ENCODE measurements around the gene SNRPN.
"Not testable (repeated sequence)": the region's sequence is repeated elsewhere in the genome, so short reads cannot be mapped to it uniquely, and the experiment has no call there.

The SNRPN gene

GRCh38 chr15:24966364-24967103 is 11.7 kb downstream of the SNRPN start:
- H3K36me3 ChIP-seq (replicated peaks in 1 of 2; ENCODE audit: control insufficient read depth in 2 of 2, insufficient read depth in 2 of 2, low read length in 2 of 2): peaks cover 12 to 94% of the 10 kb centered on the region in 2 donors

GRCh38 chr15:24971052-24971451 is 16.3 kb downstream of the SNRPN start:
- H3K9ac ChIP-seq (ENCODE audit: low read depth, low read length, poor library complexity): no peak overlapping the region
- peaks cover 18 to 93% of the 10 kb centered on the region in 2 donors for H3K36me3 ChIP-seq (replicated peaks in 1 of 2; ENCODE audit: control insufficient read depth in 2 of 2, insufficient read depth in 2 of 2, low read length in 2 of 2)
- H2BK12ac ChIP-seq (ENCODE audit: low read length): no peak overlapping the region
- H3K4me2 ChIP-seq (ENCODE audit: insufficient read depth, low read length, poor library complexity, severe bottlenecking): no peak overlapping the region
- no peak for DNase-seq (ENCODE audit: low spot score)
- no peaks in the 10 kb centered on the region for H3K4me1 ChIP-seq (ENCODE audit: control insufficient read depth in 2 of 2, insufficient read depth in 1 of 2, low read depth in 1 of 2, low read length in 2 of 2)
- H2BK5ac ChIP-seq (ENCODE audit: low read length): no peak overlapping the region
- no peak overlapping the region for H2BK15ac ChIP-seq (ENCODE audit: low read length)
- no peak overlapping the region for H3K4ac ChIP-seq (ENCODE audit: low read length)
- H3K27me3 ChIP-seq (ENCODE audit: control insufficient read depth in 3 of 3, insufficient read depth in 3 of 3, low read depth in 1 of 3, low read length in 3 of 3): no peaks in the 10 kb centered on the region
- no peak overlapping the region for H3K4me3 ChIP-seq (ENCODE audit: low read length in 2 of 2)
- no peak overlapping the region for H3K18ac ChIP-seq (ENCODE audit: low read length)
- WGBS, 2 donors (ENCODE audit: extremely low coverage in 2 of 2, insufficient read length in 2 of 2, insufficient replicate concordance in 1 of 2): no CpG with 5 or more reads among the region's 3 CpGs
- no peak overlapping the region for H4K91ac ChIP-seq (ENCODE audit: low read depth, low read length, poor library complexity)
- H2AFZ ChIP-seq (ENCODE audit: low read length): no peak overlapping the region
- no peaks in the 10 kb centered on the region for H3K79me1 ChIP-seq (ENCODE audit: low read depth, low read length)
- H3K14ac ChIP-seq (ENCODE audit: low read length): no peak overlapping the region
- H2BK120ac ChIP-seq (ENCODE audit: low read depth, low read length): no peak overlapping the region
- H3K9me3 ChIP-seq (replicated peaks in 1 of 2; ENCODE audit: control insufficient read depth in 2 of 2, insufficient read depth in 1 of 2, low read depth in 1 of 2, low read length in 2 of 2): peaks cover 0 to 3% of the 10 kb centered on the region in 2 donors
- H2AK5ac ChIP-seq (ENCODE audit: low read depth, low read length): no peak overlapping the region
- H3K27ac ChIP-seq (replicated peaks; ENCODE audit: low read length): no peak overlapping the region
- no peak overlapping the region for H3K23ac ChIP-seq (ENCODE audit: low read depth, low read length, poor library complexity)
- H4K8ac ChIP-seq (ENCODE audit: low read depth, low read length): no peak overlapping the region

More at GRCh38 chr15:24966364-24967103, 11.7 kb downstream of the SNRPN start:
- H4K91ac ChIP-seq (ENCODE audit: low read depth, low read length, poor library complexity): no peak overlapping the region
- H3K79me1 ChIP-seq (ENCODE audit: low read depth, low read length): no peaks in the 10 kb centered on the region
- H3K9ac ChIP-seq (ENCODE audit: low read depth, low read length, poor library complexity): no peak overlapping the region
- WGBS, 2 donors (ENCODE audit: extremely low coverage in 2 of 2, insufficient read length in 2 of 2, insufficient replicate concordance in 1 of 2): no CpG with 5 or more reads among the region's 4 CpGs
- H3K27ac ChIP-seq (replicated peaks; ENCODE audit: low read length): no peak overlapping the region
- H2BK12ac ChIP-seq (ENCODE audit: low read length): no peak overlapping the region
- H2BK5ac ChIP-seq (ENCODE audit: low read length): no peak overlapping the region
- no peak overlapping the region for H2AK5ac ChIP-seq (ENCODE audit: low read depth, low read length)
- no peak overlapping the region for H3K4me3 ChIP-seq (ENCODE audit: low read length in 2 of 2)
- H3K18ac ChIP-seq (ENCODE audit: low read length): no peak overlapping the region
- no peak for DNase-seq (ENCODE audit: low spot score)
- H3K4me2 ChIP-seq (ENCODE audit: insufficient read depth, low read length, poor library complexity, severe bottlenecking): no peak overlapping the region
- no peak overlapping the region for H3K14ac ChIP-seq (ENCODE audit: low read length)
- no peaks in the 10 kb centered on the region for H3K27me3 ChIP-seq (ENCODE audit: control insufficient read depth in 3 of 3, insufficient read depth in 3 of 3, low read depth in 1 of 3, low read length in 3 of 3)
- H3K23ac ChIP-seq (ENCODE audit: low read depth, low read length, poor library complexity): no peak overlapping the region
- H2BK120ac ChIP-seq (ENCODE audit: low read depth, low read length): no peak overlapping the region
- H2AFZ ChIP-seq (ENCODE audit: low read length): no peak overlapping the region
- H3K9me3 ChIP-seq (replicated peaks in 1 of 2; ENCODE audit: control insufficient read depth in 2 of 2, insufficient read depth in 1 of 2, low read depth in 1 of 2, low read length in 2 of 2): peaks cover 4 to 14% of the 10 kb centered on the region in 2 donors
- no peak overlapping the region for H3K4ac ChIP-seq (ENCODE audit: low read length)
- H3K4me1 ChIP-seq (ENCODE audit: control insufficient read depth in 2 of 2, insufficient read depth in 1 of 2, low read depth in 1 of 2, low read length in 2 of 2): no peaks in the 10 kb centered on the region
- no peak overlapping the region for H2BK15ac ChIP-seq (ENCODE audit: low read length)
- no peak overlapping the region for H4K8ac ChIP-seq (ENCODE audit: low read depth, low read length)

- Histone ChIP-seq H2BK5ac (ENCODE audit: low read length) (no peak overlapping the region), H3K9me3 (replicated peaks in 1 of 2; ENCODE audit: control insufficient read depth in 2 of 2, insufficient read depth in 1 of 2, low read depth in 1 of 2, low read length in 2 of 2) (peaks cover 0 to 1% of the 10 kb centered on the region in 2 donors), H3K23ac (ENCODE audit: low read depth, low read length, poor library complexity) (no peak overlapping the region), H3K27ac (replicated peaks; ENCODE audit: low read length) (no peak overlapping the region), H2AFZ (ENCODE audit: low read length) (no peak overlapping the region), H2BK120ac (ENCODE audit: low read depth, low read length) (no peak overlapping the region), H3K4me3 (ENCODE audit: low read length in 2 of 2) (no peak overlapping the region), H3K14ac (ENCODE audit: low read length) (no peak overlapping the region), H4K8ac (ENCODE audit: low read depth, low read length) (no peak overlapping the region), H3K4me1 (ENCODE audit: control insufficient read depth in 2 of 2, insufficient read depth in 1 of 2, low read depth in 1 of 2, low read length in 2 of 2) (no peaks in the 10 kb centered on the region), H3K79me1 (ENCODE audit: low read depth, low read length) (no peaks in the 10 kb centered on the region), H3K4ac (ENCODE audit: low read length) (no peak overlapping the region), H2BK15ac (ENCODE audit: low read length) (no peak overlapping the region), H4K91ac (ENCODE audit: low read depth, low read length, poor library complexity) (no peak overlapping the region), H2BK12ac (ENCODE audit: low read length) (no peak overlapping the region), H3K27me3 (ENCODE audit: control insufficient read depth in 3 of 3, insufficient read depth in 3 of 3, low read depth in 1 of 3, low read length in 3 of 3) (no peaks in the 10 kb centered on the region), H3K18ac (ENCODE audit: low read length) (no peak overlapping the region), H2AK5ac (ENCODE audit: low read depth, low read length) (no peak overlapping the region), H3K36me3 (replicated peaks in 1 of 2; ENCODE audit: control insufficient read depth in 2 of 2, insufficient read depth in 2 of 2, low read length in 2 of 2) (peaks cover 18 to 93% of the 10 kb centered on the region in 2 donors), H3K9ac (ENCODE audit: low read depth, low read length, poor library complexity) (no peak overlapping the region), H3K4me2 (ENCODE audit: insufficient read depth, low read length, poor library complexity, severe bottlenecking) (no peak overlapping the region)
- WGBS, 2 donors (ENCODE audit: extremely low coverage in 2 of 2, insufficient read length in 2 of 2, insufficient replicate concordance in 1 of 2): no CpG with 5 or more reads among the region's 8 CpGs
- DNase-seq (ENCODE audit: low spot score): no peak
Observed at GRCh38 chr15:24971772-24972171, 17.0 kb downstream of the SNRPN start.

- not testable (repeated sequence) for H2BK5ac ChIP-seq (ENCODE audit: low read length); H3K4me1 ChIP-seq (ENCODE audit: control insufficient read depth in 2 of 2, insufficient read depth in 1 of 2, low read depth in 1 of 2, low read length in 2 of 2); H3K18ac ChIP-seq (ENCODE audit: low read length); H2AK5ac ChIP-seq (ENCODE audit: low read depth, low read length); H3K23ac ChIP-seq (ENCODE audit: low read depth, low read length, poor library complexity); H2BK120ac ChIP-seq (ENCODE audit: low read depth, low read length); H3K79me1 ChIP-seq (ENCODE audit: low read depth, low read length); H2AFZ ChIP-seq (ENCODE audit: low read length); H3K4me2 ChIP-seq (ENCODE audit: insufficient read depth, low read length, poor library complexity, severe bottlenecking); H4K8ac ChIP-seq (ENCODE audit: low read depth, low read length); H3K27ac ChIP-seq (replicated peaks; ENCODE audit: low read length); H2BK12ac ChIP-seq (ENCODE audit: low read length); H3K14ac ChIP-seq (ENCODE audit: low read length); H3K9ac ChIP-seq (ENCODE audit: low read depth, low read length, poor library complexity); H3K4me3 ChIP-seq (ENCODE audit: low read length in 2 of 2); H3K9me3 ChIP-seq (replicated peaks in 1 of 2; ENCODE audit: control insufficient read depth in 2 of 2, insufficient read depth in 1 of 2, low read depth in 1 of 2, low read length in 2 of 2); DNase-seq (ENCODE audit: low spot score); H4K91ac ChIP-seq (ENCODE audit: low read depth, low read length, poor library complexity); H3K27me3 ChIP-seq (ENCODE audit: control insufficient read depth in 3 of 3, insufficient read depth in 3 of 3, low read depth in 1 of 3, low read length in 3 of 3); H3K4ac ChIP-seq (ENCODE audit: low read length); H2BK15ac ChIP-seq (ENCODE audit: low read length)
- H3K36me3 ChIP-seq (replicated peaks in 1 of 2; ENCODE audit: control insufficient read depth in 2 of 2, insufficient read depth in 2 of 2, low read length in 2 of 2): peaks cover 20 to 95% of the 10 kb centered on the region in 2 donors
- WGBS, 2 donors (ENCODE audit: extremely low coverage in 2 of 2, insufficient read length in 2 of 2, insufficient replicate concordance in 1 of 2): no CpG with 5 or more reads among the region's 5 CpGs
Observed at GRCh38 chr15:24972707-24973106, 17.9 kb downstream of the SNRPN start.

Measured in neuronal stem cell (in vitro differentiated cells).